Left lung (tissue), 14 donors: ENCODE measurements around the gene RXYLT1. TPM values are rescaled to one million over a fixed set of nuclear protein-coding genes. Genes with fewer than 3 reads are reported as not detected.
"Not testable (repeated sequence)": the region's sequence is repeated elsewhere in the genome, so short reads cannot be mapped to it uniquely, and the experiment has no call there.

ENCODE experiments used
- ATAC-seq: fragments of 200-7000 bp; cut with Tn5 transposase; one replicate; pipeline ENCODE4 v1.9.1; 2020; ENCODE audit warnings: moderate library complexity
- DNase-seq, 4 donors: peaks; one replicate each; pipeline ENCODE4 v3.0.0-alpha.2; 2013 to 2020
- H3K27ac ChIP-seq, 2 donors: fragments of 200-600 bp; sonication (generic) in 1 of 2; one replicate each; pipeline versions ENCODE4 v1.5.0 to v1.8.0; 2020 to 2021
- H3K27me3 ChIP-seq, 2 donors: fragments of 200-600 bp; sonication (generic) in 1 of 2; one replicate each; pipeline versions ENCODE4 v1.5.0 to v1.8.0; 2020 to 2021
- H3K36me3 ChIP-seq, 2 donors: fragments of 200-600 bp; sonication (generic) in 1 of 2; one replicate each; pipeline versions ENCODE4 v1.5.0 to v1.8.0; 2020 to 2021
- H3K4me1 ChIP-seq, 2 donors: fragments of 200-600 bp; one replicate each; pipeline ENCODE4 v1.8.0; 2021
- H3K4me3 ChIP-seq, 2 donors: fragments of 200-600 bp; sonication (generic) in 1 of 2; one replicate each; pipeline versions ENCODE4 v1.5.0 to v1.8.0; 2020 to 2021; ENCODE audit warnings: mild to moderate bottlenecking in 1 of 2
- H3K9me3 ChIP-seq, 2 donors: fragments of 200-600 bp; sonication (generic) in 1 of 2; one replicate each; pipeline versions ENCODE4 v1.5.0 to v1.8.0; 2020 to 2021
- CTCF ChIP-seq, 2 donors: fragments of 200-600 bp; sonication (generic) in 1 of 2; IDR thresholded peaks; one replicate each; pipeline versions ENCODE4 v1.5.0 to v1.8.0; 2021; ENCODE audit warnings: antibody characterized with exemption in 2 of 2
- intact Hi-C, 2 donors: fragments of 100-400 bp; cut with DNase I; formaldehyde crosslinking; loops; one replicate each; pipeline versions ENCODE4 v1.11.2 to v1.14.2; 2022
- long read RNA-seq, 12 donors: library from polyadenylated mRNA in 2 of 12; unstranded in 2 of 12; transcript quantifications; one replicate each; pipeline ENCODE4 v2.0.0 and lab custom pipeline, GENCODE V29; 2019 to 2026
- polyA plus RNA-seq, 6 donors: library from polyadenylated mRNA; unstranded; fragments of 120-200 nt; gene quantifications; one replicate each; pipeline ENCODE4 v1.2.1, GENCODE V29; 2013; ENCODE audit not compliant: insufficient read length in 6 of 6
- total RNA-seq, 2 donors: library from RNA; stranded (reverse); fragmentation: NEBNext Ultra II Directional; extraction: Animal tissue kit (Norgen Biotek cat#: 25700); gene quantifications; one replicate each; pipeline ENCODE4 v1.2.1, GENCODE V29; 2021
- donor health status: DM: no; HTN: yes; CAD: no.
- donor health status: DM: no; HTN: no; CAD: no.

RXYLT1 gene
- total RNA-seq: 10 to 100 TPM; 12.4 to 14.1 TPM
- 10 to 100 TPM; 22.5 to 28.2 (median 24.9) TPM for polyA plus RNA-seq
- long read RNA-seq, donor 1, full-length matches to known transcripts: 21 of 21 reads
- long read RNA-seq, donor 1, partial matches to known transcripts: 0 of 21 reads
- long read RNA-seq, donor 1, other reads (novel, unspliced or antisense): 0 of 21 reads
- long read RNA-seq, donor 2, full-length matches to known transcripts: 20 of 20 reads
- long read RNA-seq, donor 2, partial matches to known transcripts: 0 of 20 reads
- long read RNA-seq, donor 2, other reads (novel, unspliced or antisense): 0 of 20 reads
- long read RNA-seq, donor 3, full-length matches to known transcripts: 11 of 11 reads
- long read RNA-seq, donor 3, partial matches to known transcripts: 0 of 11 reads
- long read RNA-seq, donor 3, other reads (novel, unspliced or antisense): 0 of 11 reads
- long read RNA-seq, donor 4, full-length matches to known transcripts: 5 of 8 reads
- long read RNA-seq, donor 4, partial matches to known transcripts: 0 of 8 reads
- long read RNA-seq, donor 4, other reads (novel, unspliced or antisense): 3 of 8 reads
- long read RNA-seq, donor 5, full-length matches to known transcripts: 16 of 16 reads
- long read RNA-seq, donor 5, partial matches to known transcripts: 0 of 16 reads
- long read RNA-seq, donor 5, other reads (novel, unspliced or antisense): 0 of 16 reads
- long read RNA-seq, donor 6, full-length matches to known transcripts: 17 of 17 reads
- long read RNA-seq, donor 6, partial matches to known transcripts: 0 of 17 reads
- long read RNA-seq, donor 6, other reads (novel, unspliced or antisense): 0 of 17 reads
- long read RNA-seq, donor 7, full-length matches to known transcripts: 8 of 8 reads
- long read RNA-seq, donor 7, partial matches to known transcripts: 0 of 8 reads
- long read RNA-seq, donor 7, other reads (novel, unspliced or antisense): 0 of 8 reads
- long read RNA-seq, donor 8, full-length matches to known transcripts: 11 of 11 reads
- long read RNA-seq, donor 8, partial matches to known transcripts: 0 of 11 reads
- long read RNA-seq, donor 8, other reads (novel, unspliced or antisense): 0 of 11 reads
- long read RNA-seq, donor 9, full-length matches to known transcripts: 1 of 1 reads
- long read RNA-seq, donor 9, partial matches to known transcripts: 0 of 1 reads
- long read RNA-seq, donor 9, other reads (novel, unspliced or antisense): 0 of 1 reads
- long read RNA-seq, donor 10, transcript RXYLT1-201 (6 exons, 1,918 nt): major isoform, 5 of 9 reads
- long read RNA-seq, donor 10, partial matches to known transcripts: 0 of 9 reads
- long read RNA-seq, donor 10, other reads (novel, unspliced or antisense): 0 of 9 reads
- long read RNA-seq, donor 11, full-length matches to known transcripts: 18 of 18 reads
- long read RNA-seq, donor 11, partial matches to known transcripts: 0 of 18 reads
- long read RNA-seq, donor 11, other reads (novel, unspliced or antisense): 0 of 18 reads
- long read RNA-seq, donor 12, full-length matches to known transcripts: 17 of 17 reads
- long read RNA-seq, donor 12, partial matches to known transcripts: 0 of 17 reads
- long read RNA-seq, donor 12, other reads (novel, unspliced or antisense): 0 of 17 reads

- peak within 1 kb of the TSS; percentile 78 for H3K4me3 ChIP-seq
- H3K36me3 ChIP-seq: peaks cover 0 to 19% of the 10 kb centered on the region in 2 donors
Measured at GRCh38 chr12:63779498-63780481, at the start of gene RXYLT1. Gene RXYLT1 (plus strand): TSS chr12:63779909. CDS start chr12:63779961, 52 bp downstream.

GRCh38 chr12:63732779-63733178 is 46.9 kb upstream of the RXYLT1 start:
- not testable (repeated sequence) for ATAC-seq, H3K27ac ChIP-seq, DNase-seq

More at GRCh38 chr12:63779498-63780481, at the start of gene RXYLT1:
- DNase-seq: peak; percentile 86 to 96 (median 90)
- ATAC-seq: peak; percentile 100
- no peak for TF ChIP-seq CTCF (IDR thresholded peaks at IDR 0.05)
- Histone ChIP-seq H3K9me3 (no peaks in the 10 kb centered on the region), H3K27me3 (no peaks in the 10 kb centered on the region), H3K4me1 (peaks cover 7 to 22% of the 10 kb centered on the region in 2 donors), H3K27ac (peak within 1 kb of the TSS; percentile 81 to 91)
- intact Hi-C loops: no loop called here

GRCh38 chr12:63733585-63733984 is 46.1 kb upstream of the RXYLT1 start:
- ATAC-seq, H3K9me3 ChIP-seq, H3K4me1 ChIP-seq, H3K4me3 ChIP-seq, H3K27ac ChIP-seq, H3K27me3 ChIP-seq, intact Hi-C loops, H3K36me3 ChIP-seq, DNase-seq: not testable (repeated sequence)

More at GRCh38 chr12:63732779-63733178, 46.9 kb upstream of the RXYLT1 start:
- H3K27me3 ChIP-seq, H3K4me3 ChIP-seq, H3K36me3 ChIP-seq, H3K9me3 ChIP-seq, intact Hi-C loops, H3K4me1 ChIP-seq: not testable (repeated sequence)

GRCh38 chr12:63740551-63740950 is 39.2 kb upstream of the RXYLT1 start:
- H3K4me3 ChIP-seq, H3K4me1 ChIP-seq, H3K27ac ChIP-seq, H3K36me3 ChIP-seq, intact Hi-C loops, H3K27me3 ChIP-seq, ATAC-seq, DNase-seq, H3K9me3 ChIP-seq: not testable (repeated sequence)

- ATAC-seq, DNase-seq, H3K4me3 ChIP-seq, intact Hi-C loops, H3K4me1 ChIP-seq, H3K27ac ChIP-seq, H3K9me3 ChIP-seq, H3K36me3 ChIP-seq, H3K27me3 ChIP-seq: not testable (repeated sequence)
Measured at GRCh38 chr12:63741431-63741830, 38.3 kb upstream of the RXYLT1 start.

GRCh38 chr12:63744110-63744509 is 35.6 kb upstream of the RXYLT1 start:
- not testable (repeated sequence) for H3K27me3 ChIP-seq, H3K9me3 ChIP-seq

GRCh38 chr12:63746470-63746869 is 33.2 kb upstream of the RXYLT1 start:
- ATAC-seq, H3K4me3 ChIP-seq, DNase-seq, H3K9me3 ChIP-seq, intact Hi-C loops, H3K36me3 ChIP-seq, H3K4me1 ChIP-seq, H3K27ac ChIP-seq, H3K27me3 ChIP-seq: not testable (repeated sequence)

More at GRCh38 chr12:63744110-63744509, 35.6 kb upstream of the RXYLT1 start:
- H3K27ac ChIP-seq, intact Hi-C loops, DNase-seq, ATAC-seq, H3K36me3 ChIP-seq, H3K4me1 ChIP-seq, H3K4me3 ChIP-seq: not testable (repeated sequence)

GRCh38 chr12:63747136-63747535 is 32.6 kb upstream of the RXYLT1 start:
- intact Hi-C loops, ATAC-seq, DNase-seq: not testable (repeated sequence)

More at GRCh38 chr12:63747136-63747535, 32.6 kb upstream of the RXYLT1 start:
- not testable (repeated sequence) for H3K9me3 ChIP-seq, H3K4me1 ChIP-seq, H3K27me3 ChIP-seq, H3K36me3 ChIP-seq, H3K4me3 ChIP-seq, H3K27ac ChIP-seq
